ENCODE measurements around the gene HBP1.

HBP1 gene

GRCh38 chr7:107180378-107180777 is 11.6 kb downstream of the HBP1 start:
- WGBS, 2 experiments: 90 to 100% methylated on average over 1 of the region's 1 CpG
- H3K4me3 ChIP-seq (ENCODE audit: insufficient read depth, low read depth, low read length): no peak overlapping the region
- H3K9me3 ChIP-seq (ENCODE audit: control insufficient read depth, low read length): no peaks in the 10 kb centered on the region
- no peaks in the 10 kb centered on the region for H3K27me3 ChIP-seq (ENCODE audit: control insufficient read depth, insufficient read depth, low read length, poor library complexity, severe bottlenecking)
- H3K27ac ChIP-seq (ENCODE audit: insufficient read depth, low read depth, low read length, poor library complexity, severe bottlenecking): no peak overlapping the region
- H3K4me1 ChIP-seq (ENCODE audit: control insufficient read depth, insufficient read depth, low read length): no peaks in the 10 kb centered on the region
- H3K36me3 ChIP-seq (ENCODE audit: control insufficient read depth, insufficient read depth, low read length): peaks cover 9% of the 10 kb centered on the region

- Histone ChIP-seq H3K36me3 (ENCODE audit: control insufficient read depth, insufficient read depth, low read length) (peaks cover 9% of the 10 kb centered on the region), H3K27me3 (ENCODE audit: control insufficient read depth, insufficient read depth, low read length, poor library complexity, severe bottlenecking) (no peaks in the 10 kb centered on the region), H3K9me3 (ENCODE audit: control insufficient read depth, low read length) (no peaks in the 10 kb centered on the region), H3K27ac (ENCODE audit: insufficient read depth, low read depth, low read length, poor library complexity, severe bottlenecking) (no peak overlapping the region), H3K4me3 (ENCODE audit: insufficient read depth, low read depth, low read length) (no peak overlapping the region), H3K4me1 (ENCODE audit: control insufficient read depth, insufficient read depth, low read length) (no peaks in the 10 kb centered on the region)
- WGBS, 2 experiments: 87 to 99% methylated on average over 4 to 5 of the region's 5 CpGs
Observed at GRCh38 chr7:107181172-107181571, 12.4 kb downstream of the HBP1 start.

GRCh38 chr7:107185716-107186115 is 16.9 kb downstream of the HBP1 start:
- H3K4me1 ChIP-seq (ENCODE audit: control insufficient read depth, insufficient read depth, low read length): no peaks in the 10 kb centered on the region
- peaks cover 26% of the 10 kb centered on the region for H3K36me3 ChIP-seq (ENCODE audit: control insufficient read depth, insufficient read depth, low read length)
- no peak overlapping the region for H3K4me3 ChIP-seq (ENCODE audit: insufficient read depth, low read depth, low read length)
- WGBS, 2 experiments: 100% methylated on average over 2 to 3 of the region's 4 CpGs
- H3K9me3 ChIP-seq (ENCODE audit: control insufficient read depth, low read length): no peaks in the 10 kb centered on the region
- no peak overlapping the region for H3K27ac ChIP-seq (ENCODE audit: insufficient read depth, low read depth, low read length, poor library complexity, severe bottlenecking)
- no peaks in the 10 kb centered on the region for H3K27me3 ChIP-seq (ENCODE audit: control insufficient read depth, insufficient read depth, low read length, poor library complexity, severe bottlenecking)

GRCh38 chr7:107186240-107186639 is 17.4 kb downstream of the HBP1 start:
- H3K27ac ChIP-seq (ENCODE audit: insufficient read depth, low read depth, low read length, poor library complexity, severe bottlenecking): no peak overlapping the region
- 97 to 98% methylated on average over 3 of the region's 4 CpGs for WGBS, 2 experiments
- H3K36me3 ChIP-seq (ENCODE audit: control insufficient read depth, insufficient read depth, low read length): peaks cover 26% of the 10 kb centered on the region

GRCh38 chr7:107187774-107188173 is 19.0 kb downstream of the HBP1 start:
- Histone ChIP-seq H3K4me1 (ENCODE audit: control insufficient read depth, insufficient read depth, low read length) (no peaks in the 10 kb centered on the region), H3K36me3 (ENCODE audit: control insufficient read depth, insufficient read depth, low read length) (peaks cover 25% of the 10 kb centered on the region), H3K4me3 (ENCODE audit: insufficient read depth, low read depth, low read length) (no peak overlapping the region), H3K9me3 (ENCODE audit: control insufficient read depth, low read length) (no peaks in the 10 kb centered on the region), H3K27me3 (ENCODE audit: control insufficient read depth, insufficient read depth, low read length, poor library complexity, severe bottlenecking) (no peaks in the 10 kb centered on the region), H3K27ac (ENCODE audit: insufficient read depth, low read depth, low read length, poor library complexity, severe bottlenecking) (no peak overlapping the region)
- WGBS, 2 experiments: 92 to 98% methylated on average over 2 of the region's 2 CpGs

More at GRCh38 chr7:107186240-107186639, 17.4 kb downstream of the HBP1 start:
- H3K27me3 ChIP-seq (ENCODE audit: control insufficient read depth, insufficient read depth, low read length, poor library complexity, severe bottlenecking): no peaks in the 10 kb centered on the region
- H3K4me3 ChIP-seq (ENCODE audit: insufficient read depth, low read depth, low read length): no peak overlapping the region
- H3K4me1 ChIP-seq (ENCODE audit: control insufficient read depth, insufficient read depth, low read length): no peaks in the 10 kb centered on the region
- no peaks in the 10 kb centered on the region for H3K9me3 ChIP-seq (ENCODE audit: control insufficient read depth, low read length)

GRCh38 chr7:107190090-107190489 is 21.3 kb downstream of the HBP1 start:
- Histone ChIP-seq H3K9me3 (ENCODE audit: control insufficient read depth, low read length) (no peaks in the 10 kb centered on the region), H3K27me3 (ENCODE audit: control insufficient read depth, insufficient read depth, low read length, poor library complexity, severe bottlenecking) (no peaks in the 10 kb centered on the region), H3K27ac (ENCODE audit: insufficient read depth, low read depth, low read length, poor library complexity, severe bottlenecking) (no peak overlapping the region), H3K4me1 (ENCODE audit: control insufficient read depth, insufficient read depth, low read length) (no peaks in the 10 kb centered on the region), H3K36me3 (ENCODE audit: control insufficient read depth, insufficient read depth, low read length) (peaks cover 21% of the 10 kb centered on the region), H3K4me3 (ENCODE audit: insufficient read depth, low read depth, low read length) (no peak overlapping the region)
- WGBS, 2 experiments: 95 to 100% methylated on average over 2 of the region's 2 CpGs

GRCh38 chr7:107194052-107194451 is 25.2 kb downstream of the HBP1 start:
- Histone ChIP-seq H3K36me3 (ENCODE audit: control insufficient read depth, insufficient read depth, low read length) (peaks cover 17% of the 10 kb centered on the region), H3K4me1 (ENCODE audit: control insufficient read depth, insufficient read depth, low read length) (no peaks in the 10 kb centered on the region), H3K9me3 (ENCODE audit: control insufficient read depth, low read length) (no peaks in the 10 kb centered on the region), H3K27ac (ENCODE audit: insufficient read depth, low read depth, low read length, poor library complexity, severe bottlenecking) (no peak overlapping the region), H3K27me3 (ENCODE audit: control insufficient read depth, insufficient read depth, low read length, poor library complexity, severe bottlenecking) (no peaks in the 10 kb centered on the region), H3K4me3 (ENCODE audit: insufficient read depth, low read depth, low read length) (no peak overlapping the region)
- 100% methylated on average over 1 of the region's 1 CpG for WGBS, 2 experiments

GRCh38 chr7:107196834-107197610 is 28.2 kb downstream of the HBP1 start:
- no peak overlapping the region for H3K27ac ChIP-seq (ENCODE audit: insufficient read depth, low read depth, low read length, poor library complexity, severe bottlenecking)
- no peak overlapping the region for H3K4me3 ChIP-seq (ENCODE audit: insufficient read depth, low read depth, low read length)
- H3K9me3 ChIP-seq (ENCODE audit: control insufficient read depth, low read length): no peaks in the 10 kb centered on the region
- H3K4me1 ChIP-seq (ENCODE audit: control insufficient read depth, insufficient read depth, low read length): no peaks in the 10 kb centered on the region
- 92 to 94% methylated on average over 10 of the region's 10 CpGs for WGBS, 2 experiments
- H3K27me3 ChIP-seq (ENCODE audit: control insufficient read depth, insufficient read depth, low read length, poor library complexity, severe bottlenecking): no peaks in the 10 kb centered on the region
- peaks cover 21% of the 10 kb centered on the region for H3K36me3 ChIP-seq (ENCODE audit: control insufficient read depth, insufficient read depth, low read length)

- Histone ChIP-seq H3K9me3 (ENCODE audit: control insufficient read depth, low read length) (no peaks in the 10 kb centered on the region), H3K36me3 (ENCODE audit: control insufficient read depth, insufficient read depth, low read length) (peaks cover 23% of the 10 kb centered on the region), H3K4me3 (ENCODE audit: insufficient read depth, low read depth, low read length) (no peak overlapping the region), H3K27ac (ENCODE audit: insufficient read depth, low read depth, low read length, poor library complexity, severe bottlenecking) (no peak overlapping the region), H3K27me3 (ENCODE audit: control insufficient read depth, insufficient read depth, low read length, poor library complexity, severe bottlenecking) (no peaks in the 10 kb centered on the region), H3K4me1 (ENCODE audit: control insufficient read depth, insufficient read depth, low read length) (no peaks in the 10 kb centered on the region)
- WGBS, 2 experiments: 90% methylated on average over 4 of the region's 4 CpGs
Observed at GRCh38 chr7:107201795-107202450, 33.1 kb downstream of the HBP1 start.

- no peaks in the 10 kb centered on the region for H3K4me1 ChIP-seq (ENCODE audit: control insufficient read depth, insufficient read depth, low read length)
- H3K4me3 ChIP-seq (ENCODE audit: insufficient read depth, low read depth, low read length): no peak overlapping the region
- H3K27ac ChIP-seq (ENCODE audit: insufficient read depth, low read depth, low read length, poor library complexity, severe bottlenecking): no peak overlapping the region
- 96 to 97% methylated on average over 7 of the region's 7 CpGs for WGBS, 2 experiments
- H3K9me3 ChIP-seq (ENCODE audit: control insufficient read depth, low read length): no peaks in the 10 kb centered on the region
- H3K27me3 ChIP-seq (ENCODE audit: control insufficient read depth, insufficient read depth, low read length, poor library complexity, severe bottlenecking): no peaks in the 10 kb centered on the region
- peaks cover 19% of the 10 kb centered on the region for H3K36me3 ChIP-seq (ENCODE audit: control insufficient read depth, insufficient read depth, low read length)
Observed at GRCh38 chr7:107203607-107204006, 34.8 kb downstream of the HBP1 start.
